GM19238 (cell line): ENCODE results near the gene DCLK1.
"Not testable (repeated sequence)": the region's sequence is repeated elsewhere in the genome, so short reads cannot be mapped to it uniquely, and the experiment has no call there.

Experiments used
- DNase-seq: peaks from one replicate; pipeline ENCODE4 v3.0.0; 2011; ENCODE audit warnings: low spot score; ENCODE audit not compliant: insufficient read length

DCLK1 gene

DNA sequence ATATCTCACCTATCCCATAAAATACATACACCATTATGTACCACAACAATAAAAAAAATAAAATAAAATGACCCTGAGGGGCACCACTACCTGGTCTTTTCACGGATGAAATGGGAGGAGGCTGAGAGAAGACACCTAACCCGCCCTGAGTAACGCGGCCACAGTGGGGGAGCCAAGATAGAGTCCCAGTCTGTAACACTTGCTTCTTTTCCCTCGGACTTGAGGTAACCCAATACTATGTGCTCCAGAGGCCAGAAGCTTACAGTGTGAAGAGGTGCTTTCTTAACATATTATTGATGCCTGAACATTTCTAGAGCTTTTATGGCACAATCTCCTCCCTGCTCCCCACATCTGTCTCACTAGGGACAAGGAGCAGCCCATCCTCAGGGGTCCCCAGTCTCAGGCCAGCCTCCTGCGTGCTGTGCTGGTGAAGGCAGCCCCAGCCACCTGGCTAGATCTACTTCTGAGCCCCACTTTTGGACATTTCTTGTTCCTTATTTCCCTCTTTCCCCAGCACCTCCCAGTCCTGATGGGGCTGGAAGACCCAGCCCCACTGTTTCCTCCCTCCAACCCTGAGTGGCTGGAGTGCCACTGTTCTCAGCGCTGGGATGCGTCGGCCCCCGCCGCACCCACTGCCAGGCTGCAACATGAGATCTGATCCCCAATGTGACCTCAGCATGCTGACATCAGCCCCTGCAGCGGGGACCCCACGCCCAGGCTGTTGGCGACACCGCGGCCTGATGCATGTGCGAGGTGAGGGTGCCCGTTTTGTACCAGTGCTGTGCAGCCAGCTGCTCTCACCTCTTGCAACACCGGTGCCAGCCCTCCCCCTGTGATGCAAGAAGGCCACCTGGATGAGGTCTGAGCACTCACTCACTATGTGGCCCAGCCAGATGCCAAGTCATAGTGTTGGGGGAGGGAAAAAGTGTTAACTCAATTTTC, 143.3 kb downstream of the DCLK1 start:
- DNase-seq = no peak

DNA sequence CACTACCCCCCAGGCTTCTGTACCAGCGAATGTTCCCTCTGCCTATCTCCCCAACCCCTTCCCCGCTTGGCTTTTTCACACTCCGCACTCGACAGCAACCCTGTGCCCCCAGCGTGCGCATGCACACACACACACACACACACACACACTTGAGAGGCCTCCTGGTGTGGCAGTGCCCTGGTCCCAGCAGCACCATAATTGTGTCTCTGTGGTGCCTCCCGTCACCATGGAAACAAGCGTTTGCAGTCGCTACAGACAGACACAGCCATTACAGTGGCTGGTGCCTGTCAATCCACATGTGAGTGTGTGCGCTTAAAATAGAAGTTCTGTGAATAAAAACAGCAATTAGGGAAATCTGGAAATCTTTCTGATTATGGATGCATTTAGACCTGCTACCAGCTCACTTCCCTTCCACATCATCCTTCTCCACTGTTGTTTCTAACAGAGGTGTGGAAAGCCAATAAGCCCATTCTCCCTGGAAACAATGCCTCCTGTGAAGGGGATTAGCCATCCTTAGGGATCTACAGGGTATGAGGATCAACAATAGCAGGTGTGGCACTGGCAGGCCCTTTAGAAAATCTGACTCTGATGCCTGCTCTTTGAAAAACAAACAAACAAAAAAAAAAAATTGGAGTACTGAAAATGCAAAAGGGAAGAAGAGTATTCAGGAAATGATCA, 146.3 kb downstream of the DCLK1 start:
- DNase-seq = no peak

GRCh38 chr13:35984287-35984686, 146.9 kb downstream of the DCLK1 start:
- DNase-seq = no peak

- DNase-seq = not testable (repeated sequence)
These were observed 147.5 kb downstream of the DCLK1 start for GRCh38 chr13:35983703-35984102.

- DNase-seq = no peak
These were observed 148.0 kb downstream of the DCLK1 start for GRCh38 chr13:35983206-35983605.

DNA sequence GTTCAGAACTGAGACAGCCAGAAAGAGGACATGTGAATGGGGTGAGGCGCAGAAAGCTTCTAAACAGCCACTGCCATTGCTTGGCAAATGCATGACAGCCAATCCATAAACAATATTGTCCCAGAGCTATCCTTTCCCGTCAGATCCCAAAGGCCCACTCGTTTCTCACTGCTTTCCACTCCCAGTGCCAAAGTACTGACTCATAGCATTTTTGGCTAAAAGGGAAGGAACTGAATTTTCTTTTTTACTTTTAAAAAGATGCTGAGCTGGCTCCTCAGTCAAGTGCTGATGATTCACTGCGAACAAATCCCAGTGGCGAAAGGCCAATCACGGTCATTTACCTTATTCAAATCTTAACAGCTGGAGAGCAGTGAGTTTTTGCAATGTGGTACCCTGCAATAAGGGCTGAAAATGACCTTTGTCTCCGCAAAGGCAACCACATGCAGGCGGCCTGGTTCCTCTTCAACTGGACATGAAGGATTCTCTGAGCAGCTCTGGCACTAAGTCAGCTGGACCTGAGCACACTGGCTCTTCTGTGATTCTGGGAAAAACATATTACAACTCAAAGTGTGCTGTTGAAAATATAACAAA, 151.7 kb downstream of the DCLK1 start:
- no peak for DNase-seq

- no peak for DNase-seq
These were observed 152.4 kb downstream of the DCLK1 start for GRCh38 chr13:35978607-35979316.

DNA sequence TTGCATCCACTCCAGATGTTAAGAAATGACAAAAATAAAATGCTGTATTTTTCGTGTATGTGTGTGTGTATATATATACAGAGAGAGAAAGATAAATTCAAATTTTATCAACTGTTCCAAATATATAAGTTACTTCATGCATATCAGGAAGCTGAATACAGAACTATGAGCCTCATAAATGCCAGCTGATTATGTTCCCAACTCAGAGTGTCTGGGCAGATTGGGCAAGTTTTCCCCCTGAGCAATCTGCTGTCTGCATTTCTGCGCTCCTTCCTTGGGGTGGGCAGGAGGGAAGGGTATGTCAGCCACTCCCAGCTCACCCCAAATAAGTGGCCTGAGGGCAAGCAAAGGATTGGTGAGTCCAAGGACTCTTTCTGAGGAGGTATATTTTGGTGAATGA, 154.1 kb downstream of the DCLK1 start:
- DNase-seq = no peak

DNA sequence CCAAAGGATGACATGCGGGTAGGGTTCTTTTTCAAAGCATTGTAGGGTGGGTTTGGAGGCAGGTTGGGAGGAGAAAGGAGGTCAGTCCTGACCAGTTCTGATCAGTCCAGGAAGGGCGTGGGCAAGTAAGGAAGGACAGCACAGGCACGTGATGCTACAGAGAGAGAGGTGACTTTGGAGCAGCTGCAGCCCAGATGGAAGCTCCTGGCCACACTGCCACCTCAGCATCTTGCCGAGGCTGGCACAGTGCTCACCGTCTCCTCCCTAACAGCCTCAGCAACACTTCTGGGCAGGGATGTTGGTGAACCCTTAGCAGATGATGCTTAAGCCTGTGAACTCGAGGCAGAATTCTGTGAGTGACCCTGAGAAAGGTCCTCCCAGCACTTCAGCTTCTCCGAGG, 155.1 kb downstream of the DCLK1 start:
- no peak for DNase-seq

DNA sequence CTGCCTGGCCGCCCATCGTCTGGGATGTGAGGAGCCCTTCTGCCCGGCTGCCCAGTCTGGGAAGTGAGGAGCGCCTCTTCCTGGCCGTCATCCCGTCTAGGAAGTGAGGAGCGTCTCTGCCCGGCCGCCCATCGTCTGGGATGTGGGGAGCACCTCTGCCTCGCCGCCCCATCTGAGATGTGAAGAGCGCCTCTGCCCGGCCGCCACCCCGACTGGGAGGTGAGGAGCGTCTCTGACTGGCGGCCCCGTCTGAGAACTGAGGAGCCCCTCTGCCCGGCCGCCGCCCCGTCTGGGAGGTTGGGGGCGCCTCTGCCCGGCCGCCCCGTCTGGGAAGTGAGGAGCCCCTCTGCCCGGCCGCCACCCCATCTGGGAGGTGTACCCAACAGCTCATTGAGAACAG, 164.2 kb downstream of the DCLK1 start:
- DNase-seq = not testable (repeated sequence)

DNA sequence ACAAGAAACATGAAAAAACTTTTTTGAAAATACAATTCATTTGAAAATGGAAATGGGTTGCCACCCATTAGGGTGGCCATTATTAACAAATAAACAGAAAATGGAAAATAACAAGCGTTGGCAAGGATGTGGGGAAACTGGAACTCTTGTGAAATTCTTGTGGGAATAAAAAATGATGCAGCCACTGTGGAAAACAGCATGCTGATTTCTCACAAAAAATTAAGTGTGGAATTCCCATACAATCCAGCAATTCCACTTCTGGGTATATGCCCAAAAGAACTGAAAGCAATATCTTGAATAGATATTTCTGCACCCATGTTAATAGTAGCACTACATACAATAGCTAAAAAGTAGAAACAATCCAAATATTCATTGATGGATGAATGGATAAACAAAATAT, 165.2 kb downstream of the DCLK1 start:
- no peak for DNase-seq

- DNase-seq = no peak
These were observed 165.8 kb downstream of the DCLK1 start for GRCh38 chr13:35965226-35965927.

DNA sequence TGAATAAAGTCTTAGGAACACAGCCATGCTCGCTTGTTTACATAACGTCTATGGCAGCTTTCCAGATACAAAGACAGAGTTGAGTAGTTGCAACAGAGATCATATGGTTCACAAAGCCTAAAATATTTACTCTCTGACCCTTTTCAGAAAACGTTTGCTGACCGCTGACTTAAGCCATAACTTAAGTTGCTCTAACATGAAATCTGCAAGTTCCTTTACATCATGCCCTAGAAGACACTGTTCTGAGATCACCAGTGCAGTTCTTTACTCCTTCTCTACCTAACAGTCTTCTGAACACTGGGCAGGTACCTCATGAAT, 166.4 kb downstream of the DCLK1 start:
- DNase-seq = no peak

DNA sequence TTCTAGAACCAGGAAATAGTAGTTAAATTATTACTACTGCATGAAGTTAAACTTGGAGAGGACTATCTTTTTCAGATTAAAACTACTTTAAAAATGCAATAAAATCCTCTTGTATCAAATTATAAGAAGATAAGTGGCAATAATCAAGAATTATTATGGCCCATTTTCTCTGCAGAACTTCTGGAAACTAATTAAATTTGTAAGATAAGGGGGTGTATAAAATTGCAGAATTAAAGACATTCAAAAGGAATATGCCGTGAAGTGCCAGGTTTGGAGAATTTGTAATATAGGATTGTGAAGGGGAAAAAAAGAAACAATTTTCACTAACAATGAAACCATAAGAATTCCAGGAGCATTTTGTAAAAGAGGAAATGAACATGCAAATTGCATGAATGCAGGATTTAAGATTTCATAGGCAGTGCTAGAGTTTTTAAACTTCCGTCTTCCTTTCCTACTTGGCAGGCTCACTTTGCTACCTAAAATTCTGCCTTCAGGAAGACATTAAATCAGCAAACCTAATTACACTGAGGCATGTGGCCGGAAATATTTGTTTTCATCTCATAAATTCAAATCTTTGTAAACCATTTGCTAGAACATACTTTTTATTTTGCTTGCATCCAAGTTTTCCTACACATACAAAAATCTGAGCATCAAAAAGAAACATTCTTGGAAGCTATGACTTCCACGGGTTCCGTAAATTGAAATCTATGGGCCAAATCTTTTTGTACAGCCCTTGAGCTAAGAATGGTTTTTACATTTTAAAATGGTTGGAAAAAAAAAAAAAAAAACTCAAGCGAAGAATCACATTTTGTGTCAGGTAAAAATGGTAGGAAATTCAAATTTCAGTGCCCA, 166.9 kb downstream of the DCLK1 start:
- DNase-seq = no peak

DNA sequence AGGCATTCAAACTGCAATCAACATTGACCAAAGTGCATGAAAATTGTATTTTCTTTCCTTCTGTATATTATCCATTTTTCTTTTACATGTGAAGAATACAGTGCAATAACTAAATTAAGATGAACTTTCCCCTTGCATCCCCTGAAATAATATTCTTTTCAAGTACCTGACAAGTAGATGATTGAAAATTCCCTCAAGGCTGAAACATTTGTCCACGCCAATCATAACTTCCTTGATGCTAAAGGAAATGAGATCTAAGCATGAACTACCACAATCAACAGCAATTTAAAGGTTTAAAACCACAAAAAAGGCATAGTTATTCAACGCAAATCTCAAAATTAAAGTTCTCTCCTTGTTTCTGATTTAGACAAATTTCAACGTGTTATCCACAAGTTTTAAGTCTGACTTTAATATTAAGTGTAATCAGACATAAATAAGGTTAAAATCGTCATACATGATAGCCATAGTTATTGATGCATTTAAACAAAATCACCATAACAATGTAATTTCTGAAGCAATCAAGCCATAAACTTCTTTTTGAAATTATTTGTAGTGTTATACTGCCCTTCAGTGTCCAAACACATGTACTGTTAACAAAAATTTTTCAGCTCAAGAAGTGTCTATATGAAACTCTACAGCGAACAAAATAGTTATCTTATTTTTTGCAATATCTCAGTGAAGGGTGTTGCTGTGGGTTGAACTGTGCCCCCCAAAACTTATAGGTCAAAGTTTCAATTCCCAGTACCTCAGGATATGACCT, 169.5 kb downstream of the DCLK1 start:
- no peak for DNase-seq

GRCh38 chr13:35961002-35961401, 170.2 kb downstream of the DCLK1 start:
- DNase-seq = no peak

GRCh38 chr13:35957996-35958395, 173.2 kb downstream of the DCLK1 start:
- DNase-seq = no peak

DNA sequence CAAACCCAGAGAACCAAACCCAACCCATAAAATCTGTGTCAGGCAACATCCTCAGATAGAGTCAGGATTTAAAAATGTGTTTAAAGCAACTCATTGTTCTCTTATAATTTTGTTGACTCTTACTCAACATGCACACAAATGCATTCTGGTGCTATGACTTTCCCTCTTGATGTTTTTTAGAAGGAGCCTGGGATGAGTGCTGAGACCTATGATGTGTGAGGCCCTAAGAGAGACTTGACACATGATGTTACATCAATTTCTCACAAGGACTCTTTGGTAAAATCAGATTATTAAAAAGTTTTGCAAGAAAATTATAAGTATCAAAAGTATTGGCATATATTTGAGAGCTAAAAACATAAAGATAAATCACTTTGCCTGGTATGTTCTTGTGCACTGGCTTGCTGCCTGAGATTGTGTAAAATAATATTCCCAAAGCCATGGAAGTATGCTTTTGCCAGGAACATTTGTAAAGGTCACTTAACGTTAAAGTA, 173.9 kb downstream of the DCLK1 start:
- DNase-seq = no peak

GRCh38 chr13:35956074-35956473, 175.1 kb downstream of the DCLK1 start:
- DNase-seq = no peak
